Stimulated activated CD4-positive, alpha-beta T cell treated with anti-CD3 and anti-CD28 coated beads, Interleukin-2, amount 100 ng/mL, for 4 hours (primary cell): ENCODE results near the gene TXNDC11.
A peak's percentile ranks its signal among the peaks of the same experiment; 100 is the strongest.

Experiments
- DNase-seq: peaks from one replicate; pipeline ENCODE4 v3.0.0-alpha.2; 2020; ENCODE audit warnings: low read depth

TXNDC11 gene

GRCh38 chr16:11674001-11674817 lies 68.4 kb downstream of the TXNDC11 start:
- no peak for DNase-seq

GRCh38 chr16:11673091-11674000 lies 69.3 kb downstream of the TXNDC11 start:
- no peak for DNase-seq

GRCh38 chr16:11672206-11673090 lies 70.2 kb downstream of the TXNDC11 start:
- no peak for DNase-seq

GRCh38 chr16:11671676-11672075 lies 71.0 kb downstream of the TXNDC11 start:
- DNase-seq, result no peak

GRCh38 chr16:11671271-11671670 lies 71.4 kb downstream of the TXNDC11 start:
- DNase-seq, result no peak

- DNase-seq, result no peak
Observed at GRCh38 chr16:11670171-11671131, 72.2 kb downstream of the TXNDC11 start.

GRCh38 chr16:11669380-11670146 lies 73.1 kb downstream of the TXNDC11 start:
- DNase-seq, result no peak

GRCh38 chr16:11668623-11669379 lies 73.9 kb downstream of the TXNDC11 start:
- no peak for DNase-seq

- DNase-seq, result peak; percentile 81
Observed at GRCh38 chr16:11667824-11668622, 74.6 kb downstream of the TXNDC11 start, which contains the start of gene SNN. Gene SNN, plus strand, starts transcription at chr16:11668455. Its CDS starts 7,605 bp downstream, at chr16:11676060.

- no peak for DNase-seq
Observed at GRCh38 chr16:11667221-11667823, 75.3 kb downstream of the TXNDC11 start.

GRCh38 chr16:11666103-11667055 lies 76.3 kb downstream of the TXNDC11 start:
- DNase-seq, result no peak

GRCh38 chr16:11665071-11665491 lies 77.6 kb downstream of the TXNDC11 start:
- no peak for DNase-seq

GRCh38 chr16:11662582-11662981 lies 80.1 kb downstream of the TXNDC11 start:
- DNase-seq, result no peak

GRCh38 chr16:11660565-11660964 lies 82.1 kb downstream of the TXNDC11 start:
- DNase-seq, result no peak

GRCh38 chr16:11658896-11659708 lies 83.6 kb downstream of the TXNDC11 start:
- DNase-seq, result no peak

GRCh38 chr16:11657556-11657955 lies 85.1 kb downstream of the TXNDC11 start:
- DNase-seq, result no peak
